ENCODE data around the gene ENPP1.

ENPP1 gene

GRCh38 chr6:131804131-131804530, 3.7 kb upstream of the ENPP1 start:
- TF ChIP-seq CTCF (conservative IDR thresholded peaks at IDR 0.05; ENCODE audit: low read depth) = no peak
- H3K27ac ChIP-seq = no peak overlapping the region
- ChIA-PET POLR2A (ENCODE audit: low non-redundant PET) (no interaction called here), CTCF (interaction anchor here (0.6 to 1.0 kb wide), 2 partner anchors 11 to 1935 kb away, joined by 3 to 6 read pairs; no protein-coding TSS in a partner anchor)
- no peak for DNase-seq (ENCODE audit: low spot score)

- ChIA-PET POLR2A (ENCODE audit: low non-redundant PET) (no interaction called here), CTCF (interaction anchor here (0.7 kb wide), 1 partner anchor 473 kb away, joined by 3 read pairs; no protein-coding TSS in a partner anchor)
- H3K27ac ChIP-seq = no peak overlapping the region
- no peak for DNase-seq (ENCODE audit: low spot score)
- TF ChIP-seq CTCF (conservative IDR thresholded peaks at IDR 0.05; ENCODE audit: low read depth) = no peak
These were observed 538 bp upstream of the ENPP1 start for GRCh38 chr6:131807321-131807643.

GRCh38 chr6:131808460-131809269, 845 bp downstream of the ENPP1 start:
- no peak for DNase-seq (ENCODE audit: low spot score)
- no peak for TF ChIP-seq CTCF (conservative IDR thresholded peaks at IDR 0.05; ENCODE audit: low read depth)
- ChIA-PET POLR2A (ENCODE audit: low non-redundant PET) (no interaction called here), CTCF (interaction anchor here (0.6 to 0.7 kb wide), 2 partner anchors 1015 to 1412 kb away, joined by 3 to 4 read pairs; no protein-coding TSS in a partner anchor)
- H3K27ac ChIP-seq = no peak overlapping the region

- DNase-seq (ENCODE audit: low spot score) = no peak
- ChIA-PET CTCF (no interaction called here), POLR2A (ENCODE audit: low non-redundant PET) (no interaction called here)
- TF ChIP-seq CTCF (conservative IDR thresholded peaks at IDR 0.05; ENCODE audit: low read depth) = no peak
- H3K27ac ChIP-seq = no peak overlapping the region
These were observed 3.7 kb downstream of the ENPP1 start for GRCh38 chr6:131811500-131811899.

GRCh38 chr6:131813991-131814390, 6.2 kb downstream of the ENPP1 start:
- ChIA-PET POLR2A (ENCODE audit: low non-redundant PET) (no interaction called here), CTCF (interaction anchor here (0.6 kb wide), 1 partner anchor 94 kb away, joined by 3 read pairs; no protein-coding TSS in a partner anchor)
- DNase-seq (ENCODE audit: low spot score) = no peak
- H3K27ac ChIP-seq = no peak overlapping the region
- no peak for TF ChIP-seq CTCF (conservative IDR thresholded peaks at IDR 0.05; ENCODE audit: low read depth)

GRCh38 chr6:131816869-131817268, 9.0 kb downstream of the ENPP1 start:
- CTCF ChIA-PET = no interaction called here
- no peak overlapping the region for H3K27ac ChIP-seq
- TF ChIP-seq CTCF (conservative IDR thresholded peaks at IDR 0.05; ENCODE audit: low read depth) = no peak
- POLR2A ChIA-PET (ENCODE audit: low non-redundant PET) = no interaction called here
- no peak for DNase-seq (ENCODE audit: low spot score)

Measured in RWPE1 (cell line).